Pancreas (tissue), 10 donors: ENCODE data around the gene AGK. TPM values are rescaled to one million over a fixed set of nuclear protein-coding genes. Genes with fewer than 3 reads are reported as not detected.

ENCODE experiments used
- ATAC-seq, 4 donors: fragments of 200-7000 bp; cut with Tn5 transposase; one replicate each; pipeline versions ENCODE4 v1.8.0 to v1.9.1; 2020; ENCODE audit warnings: mild to moderate bottlenecking in 4 of 4, moderate library complexity in 4 of 4
- DNase-seq, 6 donors: peaks; one replicate each; pipeline ENCODE4 v3.0.0-alpha.2; 2020
- FAIRE-seq: peaks from 2 replicates; lab custom pipeline; 2012; peaks lifted over from hg19 to GRCh38; lab: Jason Lieb, UNC
- H3K27ac ChIP-seq, 4 donors: fragments of 200-600 bp; sonication (generic); 1 replicate in 3 of 4; 2 replicates in 1 of 4; pipeline versions ENCODE4 v1.5.0 to v1.8.0; 2020
- H3K27me3 ChIP-seq, 4 donors: fragments of 200-600 bp; one replicate each; pipeline ENCODE4 v1.8.0; 2021
- H3K36me3 ChIP-seq, 3 donors: fragments of 200-600 bp; sonication (generic) in 1 of 3; one replicate each; pipeline versions ENCODE4 v1.5.0 to v1.8.0; 2020 to 2021
- H3K4me1 ChIP-seq, 3 donors: fragments of 200-600 bp; one replicate each; pipeline ENCODE4 v1.8.0; 2021
- H3K4me3 ChIP-seq, 4 donors: fragments of 200-600 bp; sonication (generic) in 2 of 4; one replicate each; pipeline versions ENCODE4 v1.5.0 to v1.8.0; 2020 to 2021
- H3K9me3 ChIP-seq, 4 donors: fragments of 200-600 bp; one replicate each; pipeline ENCODE4 v1.8.0; 2021
- WGBS, 2 donors: extraction: QIAGEN DNeasy Blood & Tissue Kit; methylation state at CpG; one replicate each; pipeline ENCODE4 v1.1.7; 2013; 5-methylcytosine and 5-hydroxymethylcytosine counted together
- intact Hi-C, 3 donors: fragments of 100-400 bp; cut with DNase I; formaldehyde crosslinking; loops; one replicate each; pipeline versions ENCODE4 v1.11.1 to v1.14.2; 2022
- polyA plus RNA-seq, 2 donors: library from polyadenylated mRNA; stranded (reverse); fragments of 200-250 nt; gene quantifications; one replicate each; pipeline ENCODE4 v1.2.3, GENCODE V29; 2013
- total RNA-seq, 6 donors: library from RNA; stranded (reverse); fragmentation: NEBNext Ultra II Directional in 4 of 6; extraction: Animal tissue kit (Norgen Biotek cat#: 25700) in 4 of 6; gene quantifications; one replicate each; pipeline versions ENCODE4 v1.2.1 to v1.2.4, GENCODE V29; 2021 to 2023
- TF ChIP-seq, protein P1 (sequence below), 4 donors: fragments of 200-600 bp; sonication (generic) in 3 of 4; IDR thresholded peaks; one replicate each; pipeline versions ENCODE4 v1.5.0 to v1.8.0; 2021; ENCODE audit warnings: antibody characterized with exemption in 4 of 4
- donor health status: healthy with polysubstance abuse.
- donor health status: DM: no; HTN: no; CAD: no; lungs with moderate emphysema.
- donor health status: DM: no; HTN: no; CAD: no.
- donor health status: control.
- donor health status: control.
- donor health status: Bipolar disorder and iron deficiency.
- donor health status: DM: yes; HTN: yes; CAD: no.
- donor health status: DM: no; HTN: no; CAD: no.
- donor health status: DM: no; HTN: no; CAD: no.
- donor health status: DM: yes; HTN: yes; CAD: no.

AGK gene
- total and polyA plus RNA-seq, 8 donors = 5.6 to 13.6 (median 10.0) TPM

DNA sequence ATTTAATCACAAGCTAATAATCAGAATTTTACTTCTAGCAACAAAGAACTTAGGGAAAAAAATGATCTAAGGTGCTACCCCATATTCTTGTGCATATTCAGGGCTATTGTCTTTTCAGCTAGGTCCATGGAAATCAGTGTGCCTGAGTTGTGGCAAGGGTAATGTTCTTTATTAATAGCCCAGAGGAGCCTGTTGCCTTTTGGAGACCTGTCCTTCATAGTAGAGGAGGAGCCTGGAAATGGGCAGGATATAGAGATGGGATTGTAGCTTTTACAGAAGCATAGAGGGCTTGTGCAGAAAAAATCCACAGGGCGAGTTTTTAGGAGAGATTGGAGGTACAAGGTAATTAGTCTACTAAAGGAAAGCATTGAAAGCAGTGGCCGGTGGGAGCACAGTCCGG is 38.9 kb downstream of the AGK start:
- Histone ChIP-seq H3K27me3 (no peaks in the 10 kb centered on the region), H3K36me3 (no peaks in the 10 kb centered on the region), H3K4me3 (no peak overlapping the region), H3K4me1 (no peaks in the 10 kb centered on the region), H3K27ac (no peak overlapping the region), H3K9me3 (no peaks in the 10 kb centered on the region)
- FAIRE-seq (no peak), ATAC-seq (no peak), DNase-seq (no peak)
- WGBS, 2 donors = 96 to 98% methylated on average over 3 of the region's 3 CpGs
- intact Hi-C loops = no loop called here
- TF ChIP-seq, protein P1, sequence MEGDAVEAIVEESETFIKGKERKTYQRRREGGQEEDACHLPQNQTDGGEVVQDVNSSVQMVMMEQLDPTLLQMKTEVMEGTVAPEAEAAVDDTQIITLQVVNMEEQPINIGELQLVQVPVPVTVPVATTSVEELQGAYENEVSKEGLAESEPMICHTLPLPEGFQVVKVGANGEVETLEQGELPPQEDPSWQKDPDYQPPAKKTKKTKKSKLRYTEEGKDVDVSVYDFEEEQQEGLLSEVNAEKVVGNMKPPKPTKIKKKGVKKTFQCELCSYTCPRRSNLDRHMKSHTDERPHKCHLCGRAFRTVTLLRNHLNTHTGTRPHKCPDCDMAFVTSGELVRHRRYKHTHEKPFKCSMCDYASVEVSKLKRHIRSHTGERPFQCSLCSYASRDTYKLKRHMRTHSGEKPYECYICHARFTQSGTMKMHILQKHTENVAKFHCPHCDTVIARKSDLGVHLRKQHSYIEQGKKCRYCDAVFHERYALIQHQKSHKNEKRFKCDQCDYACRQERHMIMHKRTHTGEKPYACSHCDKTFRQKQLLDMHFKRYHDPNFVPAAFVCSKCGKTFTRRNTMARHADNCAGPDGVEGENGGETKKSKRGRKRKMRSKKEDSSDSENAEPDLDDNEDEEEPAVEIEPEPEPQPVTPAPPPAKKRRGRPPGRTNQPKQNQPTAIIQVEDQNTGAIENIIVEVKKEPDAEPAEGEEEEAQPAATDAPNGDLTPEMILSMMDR (IDR thresholded peaks at IDR 0.05) = no peak

DNA sequence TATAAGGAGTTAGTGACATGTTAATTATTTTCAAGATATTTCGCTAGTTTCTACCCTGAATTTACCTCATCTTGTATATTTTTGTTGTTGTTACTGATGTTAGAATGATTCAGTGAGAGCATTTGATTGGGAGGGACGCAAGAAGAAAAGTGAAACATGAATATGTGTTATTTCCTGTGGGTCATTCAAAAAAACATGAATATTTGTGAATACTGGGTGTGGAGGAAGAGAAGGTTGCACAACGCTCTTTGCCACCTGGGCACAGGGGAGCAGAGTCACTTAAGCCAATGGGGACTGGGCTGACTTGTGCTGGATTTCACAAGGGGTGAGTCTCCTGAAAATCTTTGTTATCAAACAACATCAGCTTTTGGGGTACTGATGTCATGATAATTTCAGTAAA is 39.5 kb downstream of the AGK start:
- DNase-seq (no peak), FAIRE-seq (no peak), ATAC-seq (no peak)
- no peaks in the 10 kb centered on the region for H3K36me3 ChIP-seq
- H3K4me1 ChIP-seq = no peaks in the 10 kb centered on the region
- H3K9me3 ChIP-seq = no peaks in the 10 kb centered on the region
- H3K27ac ChIP-seq = no peak overlapping the region
- no peak overlapping the region for H3K4me3 ChIP-seq
- TF ChIP-seq, protein P1 (IDR thresholded peaks at IDR 0.05) = no peak
- 95 to 100% methylated on average over 3 of the region's 3 CpGs for WGBS, 2 donors
- no peaks in the 10 kb centered on the region for H3K27me3 ChIP-seq
- intact Hi-C loops = no loop called here

DNA sequence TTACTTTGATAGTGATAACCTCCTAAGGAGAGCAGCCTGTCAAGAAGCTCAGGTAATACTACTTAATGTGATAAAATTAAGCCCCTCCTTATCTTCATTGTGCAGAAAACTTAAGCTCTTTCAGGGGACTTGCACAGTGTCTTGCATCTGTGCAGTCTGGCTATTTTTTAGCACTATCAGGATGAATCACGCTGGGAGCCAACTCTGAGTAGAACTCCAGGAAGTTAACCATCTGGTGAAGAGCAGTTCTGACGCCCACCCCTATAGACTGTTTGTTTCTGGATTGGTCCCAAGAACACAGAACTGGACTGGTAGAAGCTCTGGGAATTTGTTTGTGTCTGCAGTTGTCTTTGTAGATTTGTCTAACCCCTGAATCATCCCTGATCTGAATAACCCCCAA is 41.9 kb downstream of the AGK start:
- TF ChIP-seq, protein P1 (IDR thresholded peaks at IDR 0.05) = no peak
- Histone ChIP-seq H3K9me3 (no peaks in the 10 kb centered on the region), H3K4me3 (no peak overlapping the region), H3K27me3 (no peaks in the 10 kb centered on the region), H3K27ac (no peak overlapping the region), H3K36me3 (no peaks in the 10 kb centered on the region), H3K4me1 (no peaks in the 10 kb centered on the region)
- ATAC-seq (no peak), DNase-seq (no peak), FAIRE-seq (no peak)
- WGBS, 2 donors = 57 to 60% methylated on average over 2 of the region's 2 CpGs
- intact Hi-C loops = no loop called here

DNA sequence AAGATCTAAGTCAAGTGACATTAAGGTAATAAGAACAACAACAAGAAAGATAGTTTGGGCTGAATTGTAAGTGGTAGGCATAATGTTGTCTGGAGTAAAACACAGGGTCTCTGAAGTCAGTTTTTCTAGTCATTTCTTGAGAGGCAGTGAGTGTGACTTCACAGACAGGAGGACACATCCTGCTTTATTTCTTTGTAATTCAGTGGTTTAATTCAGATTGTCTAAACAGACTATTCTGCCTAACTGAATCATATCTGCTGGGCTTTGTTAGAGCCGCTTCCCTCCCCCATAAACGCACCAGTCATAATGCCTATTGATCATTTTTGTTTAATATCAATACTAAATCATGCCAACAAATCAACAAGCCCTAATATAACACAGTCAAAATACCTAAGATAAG is 46.8 kb downstream of the AGK start:
- no peak for FAIRE-seq

DNA sequence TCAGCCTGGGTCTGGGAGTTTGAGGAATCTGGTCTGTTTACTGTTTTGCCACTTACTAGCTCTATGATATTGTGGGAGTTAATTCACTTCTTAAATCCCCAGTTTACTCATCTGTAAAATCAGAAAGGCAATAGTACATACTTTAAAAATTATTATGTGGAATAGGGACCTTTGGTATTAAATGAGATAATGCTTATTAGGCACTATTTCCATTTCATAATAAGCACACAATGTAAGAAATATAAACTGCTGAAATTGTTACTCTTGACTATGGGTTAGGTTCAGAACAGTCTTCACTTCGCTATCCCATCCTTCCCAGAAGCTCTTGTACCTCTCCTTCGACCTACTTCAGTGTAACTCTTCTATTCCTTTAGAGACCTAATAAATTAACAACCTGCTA is 47.2 kb downstream of the AGK start:
- no peak for FAIRE-seq
- Histone ChIP-seq H3K4me3 (no peak overlapping the region), H3K27ac (no peak overlapping the region), H3K36me3 (no peaks in the 10 kb centered on the region), H3K27me3 (no peaks in the 10 kb centered on the region), H3K9me3 (no peaks in the 10 kb centered on the region), H3K4me1 (no peaks in the 10 kb centered on the region)
- TF ChIP-seq, protein P1 (IDR thresholded peaks at IDR 0.05) = no peak
- intact Hi-C loops = no loop called here
- ATAC-seq = no peak
- WGBS, 2 donors = 97 to 100% methylated on average over 2 of the region's 2 CpGs
- no peak for DNase-seq

More for the DNA sequence above, 46.8 kb downstream of the AGK start:
- Histone ChIP-seq H3K36me3 (no peaks in the 10 kb centered on the region), H3K9me3 (no peaks in the 10 kb centered on the region), H3K27me3 (no peaks in the 10 kb centered on the region), H3K4me3 (no peak overlapping the region), H3K4me1 (no peaks in the 10 kb centered on the region), H3K27ac (no peak overlapping the region)
- intact Hi-C loops = no loop called here
- no peak for DNase-seq
- 70 to 81% methylated on average over 2 of the region's 2 CpGs for WGBS, 2 donors
- no peak for ATAC-seq
- TF ChIP-seq, protein P1 (IDR thresholded peaks at IDR 0.05) = no peak
